ENCODE data around the gene SUFU.
A peak's percentile ranks its signal among the peaks of the same experiment; 100 is the strongest.
"Not testable (repeated sequence)": the region's sequence is repeated elsewhere in the genome, so short reads cannot be mapped to it uniquely, and the experiment has no call there.

SUFU gene

GRCh38 chr10:102499356-102499755 lies 4.4 kb upstream of the SUFU start:
- Mint-ChIP-seq H3K4me1 (peaks cover 14% of the 10 kb centered on the region), H3K36me3 (ENCODE audit: low read depth) (no peaks in the 10 kb centered on the region), H3K9me3 (no peaks in the 10 kb centered on the region), H3K27ac (no peak overlapping the region), H3K4me3 (no peak overlapping the region), H3K27me3 (no peaks in the 10 kb centered on the region)
- DNase-seq (no peak), ATAC-seq (no peak)

- H3K4me1 Mint-ChIP-seq: peaks cover 24% of the 10 kb centered on the region
- not testable (repeated sequence) for H3K27ac Mint-ChIP-seq; DNase-seq; H3K27me3 Mint-ChIP-seq; H3K9me3 Mint-ChIP-seq; H3K36me3 Mint-ChIP-seq (ENCODE audit: low read depth); ATAC-seq; H3K4me3 Mint-ChIP-seq
These were observed 3.1 kb upstream of the SUFU start for GRCh38 chr10:102500686-102501085.

GRCh38 chr10:102501201-102502028 lies 2.4 kb upstream of the SUFU start:
- Mint-ChIP-seq H3K27ac (no peak overlapping the region), H3K36me3 (ENCODE audit: low read depth) (no peaks in the 10 kb centered on the region), H3K27me3 (no peaks in the 10 kb centered on the region), H3K4me3 (no peak overlapping the region), H3K4me1 (peaks cover 25% of the 10 kb centered on the region), H3K9me3 (no peaks in the 10 kb centered on the region)
- DNase-seq: no peak
- ATAC-seq: no peak

- Mint-ChIP-seq H3K4me3 (no peak overlapping the region), H3K9me3 (no peaks in the 10 kb centered on the region), H3K27me3 (no peaks in the 10 kb centered on the region), H3K36me3 (ENCODE audit: low read depth) (no peaks in the 10 kb centered on the region), H3K27ac (no peak overlapping the region), H3K4me1 (peaks cover 27% of the 10 kb centered on the region)
- peak; percentile 80 for ATAC-seq
- peak; percentile 98 for DNase-seq
These were observed 1.8 kb upstream of the SUFU start for GRCh38 chr10:102502029-102502336.

- no peaks in the 10 kb centered on the region for H3K9me3 Mint-ChIP-seq
- no peak within 1 kb of the TSS for H3K4me3 Mint-ChIP-seq
- no peaks in the 10 kb centered on the region for H3K27me3 Mint-ChIP-seq
- no peak within 1 kb of the TSS for H3K27ac Mint-ChIP-seq
- H3K36me3 Mint-ChIP-seq (ENCODE audit: low read depth): no peaks in the 10 kb centered on the region
- DNase-seq: peak; percentile 96
- peaks cover 27% of the 10 kb centered on the region for H3K4me1 Mint-ChIP-seq
- ATAC-seq: peak; percentile 57
These were observed 1.2 kb upstream of the SUFU start, which contains the start of gene ACTR1A for GRCh38 chr10:102502337-102503151. ACTR1A (minus strand) TSS chr10:102502712; CDS start chr10:102502647, 65 bp downstream.

GRCh38 chr10:102504179-102504975 lies 605 bp downstream of the SUFU start:
- H3K4me1 Mint-ChIP-seq: peaks cover 18% of the 10 kb centered on the region
- no peak overlapping the region for H3K4me3 Mint-ChIP-seq
- no peaks in the 10 kb centered on the region for H3K36me3 Mint-ChIP-seq (ENCODE audit: low read depth)
- peak overlapping the region; percentile 60 for H3K27ac Mint-ChIP-seq
- ATAC-seq (no peak), DNase-seq (peak; percentile 41)
- H3K27me3 Mint-ChIP-seq: no peaks in the 10 kb centered on the region
- H3K9me3 Mint-ChIP-seq: no peaks in the 10 kb centered on the region

GRCh38 chr10:102504976-102505300 lies 1.2 kb downstream of the SUFU start:
- no peaks in the 10 kb centered on the region for H3K27me3 Mint-ChIP-seq

GRCh38 chr10:102505462-102506115 lies 1.8 kb downstream of the SUFU start:
- Mint-ChIP-seq H3K27ac (peak overlapping the region; percentile 15), H3K9me3 (no peaks in the 10 kb centered on the region), H3K4me1 (peaks cover 14% of the 10 kb centered on the region), H3K36me3 (ENCODE audit: low read depth) (no peaks in the 10 kb centered on the region), H3K27me3 (no peaks in the 10 kb centered on the region), H3K4me3 (no peak overlapping the region)
- no peak for DNase-seq
- no peak for ATAC-seq

More at GRCh38 chr10:102504976-102505300, 1.2 kb downstream of the SUFU start:
- Mint-ChIP-seq H3K9me3 (no peaks in the 10 kb centered on the region), H3K4me3 (no peak overlapping the region), H3K36me3 (ENCODE audit: low read depth) (no peaks in the 10 kb centered on the region), H3K4me1 (peaks cover 15% of the 10 kb centered on the region), H3K27ac (peak overlapping the region; percentile 60)
- no peak for ATAC-seq
- no peak for DNase-seq

- Mint-ChIP-seq H3K27me3 (no peaks in the 10 kb centered on the region), H3K27ac (no peak overlapping the region), H3K9me3 (no peaks in the 10 kb centered on the region), H3K36me3 (ENCODE audit: low read depth) (peaks cover 4% of the 10 kb centered on the region), H3K4me1 (peaks cover 22% of the 10 kb centered on the region), H3K4me3 (no peak overlapping the region)
- ATAC-seq (no peak), DNase-seq (no peak)
These were observed 3.7 kb downstream of the SUFU start for GRCh38 chr10:102507521-102507920.

GRCh38 chr10:102508506-102508905 lies 4.7 kb downstream of the SUFU start:
- Mint-ChIP-seq H3K4me1 (peaks cover 22% of the 10 kb centered on the region), H3K9me3 (no peaks in the 10 kb centered on the region), H3K36me3 (ENCODE audit: low read depth) (peaks cover 4% of the 10 kb centered on the region), H3K4me3 (no peak overlapping the region), H3K27me3 (no peaks in the 10 kb centered on the region), H3K27ac (no peak overlapping the region)
- DNase-seq: no peak
- ATAC-seq: no peak

- no peaks in the 10 kb centered on the region for H3K27me3 Mint-ChIP-seq
- no peak for ATAC-seq
- no peak for DNase-seq
- H3K9me3 Mint-ChIP-seq: no peaks in the 10 kb centered on the region
- peaks cover 22% of the 10 kb centered on the region for H3K4me1 Mint-ChIP-seq
- no peak overlapping the region for H3K27ac Mint-ChIP-seq
- peaks cover 4% of the 10 kb centered on the region for H3K36me3 Mint-ChIP-seq (ENCODE audit: low read depth)
- H3K4me3 Mint-ChIP-seq: no peak overlapping the region
These were observed 5.6 kb downstream of the SUFU start for GRCh38 chr10:102509387-102509786.

GRCh38 chr10:102511583-102512274 lies 8.0 kb downstream of the SUFU start:
- Mint-ChIP-seq H3K36me3 (ENCODE audit: low read depth) (peaks cover 4% of the 10 kb centered on the region), H3K27ac (peak overlapping the region; percentile 64), H3K4me3 (no peak overlapping the region), H3K9me3 (no peaks in the 10 kb centered on the region), H3K27me3 (no peaks in the 10 kb centered on the region), H3K4me1 (peaks cover 10% of the 10 kb centered on the region)
- ATAC-seq: no peak
- DNase-seq: no peak

GRCh38 chr10:102514487-102515311 lies 10.9 kb downstream of the SUFU start:
- Mint-ChIP-seq H3K27ac (no peak overlapping the region), H3K27me3 (no peaks in the 10 kb centered on the region), H3K36me3 (ENCODE audit: low read depth) (peaks cover 6% of the 10 kb centered on the region), H3K4me1 (peaks cover 8% of the 10 kb centered on the region), H3K9me3 (no peaks in the 10 kb centered on the region), H3K4me3 (no peak overlapping the region)
- ATAC-seq (no peak), DNase-seq (no peak)

Data from activated naive CD8-positive, alpha-beta T cell treated with anti-CD3 and anti-CD28 coated beads, Interleukin-2, amount 50 U/mL, for 24 hours (primary cell).